Stimulated activated CD8-positive, alpha-beta memory T cell treated with anti-CD3 and anti-CD28 coated beads, Interleukin-4, amount 100 ng/mL, for 1 hour (primary cell): ENCODE data around the gene SLC22A14.
"Not testable (repeated sequence)": the region's sequence is repeated elsewhere in the genome, so short reads cannot be mapped to it uniquely, and the experiment has no call there.

ENCODE experiments used
- DNase-seq, 2 donors: peaks; one replicate each; pipeline ENCODE4 v3.0.0-alpha.2; 2020; ENCODE audit warnings: low read depth in 2 of 2, low spot score in 1 of 2

SLC22A14 gene

DNA sequence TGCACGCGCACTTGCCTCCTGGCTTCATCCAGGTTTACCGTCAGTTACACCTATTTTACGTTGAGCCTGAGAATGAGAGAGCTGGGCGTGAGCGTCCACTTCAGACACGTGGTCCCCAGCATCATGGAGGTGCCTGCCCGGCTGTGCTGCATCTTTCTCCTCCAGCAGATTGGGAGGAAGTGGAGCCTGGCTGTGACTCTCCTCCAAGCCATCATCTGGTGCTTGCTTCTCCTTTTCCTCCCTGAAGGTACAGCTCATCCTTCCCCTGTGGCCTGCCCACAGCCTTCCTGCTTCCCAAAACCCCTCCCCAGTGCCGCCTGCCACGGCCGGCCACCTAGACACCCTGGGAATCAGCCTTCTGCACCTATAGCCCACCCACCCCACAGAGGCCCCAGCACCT is 31.6 kb downstream of the SLC22A14 start:
- no peak for DNase-seq

DNA sequence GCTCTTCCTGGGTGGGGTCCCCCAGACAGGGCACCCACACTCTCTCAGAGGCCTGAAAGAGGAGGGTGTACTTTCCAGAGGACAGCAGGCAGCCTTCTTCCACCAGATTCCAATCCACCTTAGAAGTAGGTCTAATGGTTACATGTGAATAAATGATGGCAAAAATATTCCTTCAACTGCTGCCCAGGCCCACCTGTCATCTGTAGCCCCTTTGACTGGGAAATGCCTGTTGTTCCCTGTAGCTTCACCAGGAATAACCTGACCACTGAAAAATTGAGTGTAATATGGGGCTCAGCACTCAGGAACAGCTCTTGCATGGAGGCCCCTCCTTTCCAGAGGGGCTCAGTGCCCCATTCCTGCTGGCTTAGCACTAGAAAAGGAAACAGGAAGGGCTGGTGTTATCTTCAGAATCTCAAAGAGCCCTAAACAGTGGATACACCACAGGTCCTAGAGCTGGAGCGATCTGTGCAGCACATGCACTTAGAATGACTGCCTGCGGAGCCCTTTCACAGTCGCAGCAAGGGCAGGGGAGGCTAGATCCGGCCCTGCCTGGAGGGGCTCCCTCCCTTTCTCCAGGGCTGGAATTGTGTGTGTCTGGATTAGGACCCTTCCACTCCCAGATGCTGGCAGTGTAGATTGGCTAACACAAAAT is 32.1 kb downstream of the SLC22A14 start:
- no peak for DNase-seq

DNA sequence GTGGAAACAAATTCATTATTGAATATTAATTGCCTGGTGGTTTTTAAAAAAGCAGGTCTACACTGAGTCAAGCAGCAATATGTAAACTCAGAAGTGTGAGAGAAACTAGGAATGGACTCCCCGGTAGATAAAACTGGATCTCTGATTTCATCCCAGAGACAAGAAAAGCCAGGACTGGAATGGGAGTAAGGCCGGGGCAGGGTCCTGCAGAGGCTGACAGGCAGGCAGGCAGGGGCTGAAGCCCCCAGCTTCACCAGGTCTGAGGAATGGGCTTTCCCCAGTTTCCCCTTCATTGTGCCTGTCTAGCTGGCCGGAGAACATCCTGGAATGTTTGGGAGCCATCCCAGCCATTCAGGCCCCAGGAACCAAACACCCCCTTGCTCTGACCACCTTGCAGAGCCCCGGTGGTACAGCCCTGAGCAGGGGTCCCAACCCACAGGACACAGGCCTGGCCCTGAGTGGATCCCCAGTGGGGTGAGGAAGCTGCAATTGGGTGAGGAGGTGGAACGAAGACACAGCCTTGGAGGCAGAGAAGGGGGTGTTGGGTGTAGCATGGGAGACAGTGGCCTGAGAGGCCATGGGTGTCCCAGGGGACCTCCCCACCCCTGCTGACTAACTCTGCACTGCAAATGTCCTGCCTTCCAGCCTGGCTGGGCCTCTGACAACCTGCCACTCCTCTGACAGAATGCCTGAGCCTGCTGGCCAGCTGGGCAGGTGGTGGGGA is 32.8 kb downstream of the SLC22A14 start:
- DNase-seq: no peak

DNA sequence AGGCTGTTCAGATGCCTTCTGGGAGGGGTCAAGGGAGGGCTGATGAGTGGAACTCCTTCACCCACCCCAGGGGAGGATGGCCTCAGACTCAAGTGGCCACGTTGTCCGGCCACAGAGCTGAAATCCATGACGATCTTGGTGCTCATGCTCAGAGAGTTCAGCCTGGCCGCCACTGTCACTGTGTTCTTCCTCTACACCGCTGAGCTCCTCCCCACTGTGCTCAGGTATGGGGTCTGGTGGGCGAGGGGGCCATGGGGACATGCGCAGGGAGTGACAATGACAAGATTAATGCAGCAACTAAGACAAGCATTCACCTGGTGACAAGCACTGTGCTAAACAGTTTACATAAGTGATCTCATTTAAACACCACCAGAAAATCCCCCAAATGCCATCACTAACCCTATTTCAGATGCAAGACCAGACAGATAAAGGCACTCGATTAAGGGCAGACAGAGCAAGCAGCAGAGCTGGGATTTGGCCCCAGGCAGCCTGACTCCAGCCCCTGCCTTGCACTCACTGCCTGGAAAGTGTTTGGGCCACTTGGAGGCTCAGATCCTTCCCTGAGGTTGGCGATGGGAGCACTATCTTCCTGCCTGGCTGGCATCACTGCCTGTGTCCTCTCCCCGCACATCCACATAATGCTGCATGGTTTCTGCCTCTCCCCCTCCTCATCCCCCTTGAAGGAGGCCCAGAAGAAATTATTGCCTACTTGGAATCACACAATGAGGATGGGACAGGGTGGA is 33.6 kb downstream of the SLC22A14 start:
- DNase-seq: no peak

DNA sequence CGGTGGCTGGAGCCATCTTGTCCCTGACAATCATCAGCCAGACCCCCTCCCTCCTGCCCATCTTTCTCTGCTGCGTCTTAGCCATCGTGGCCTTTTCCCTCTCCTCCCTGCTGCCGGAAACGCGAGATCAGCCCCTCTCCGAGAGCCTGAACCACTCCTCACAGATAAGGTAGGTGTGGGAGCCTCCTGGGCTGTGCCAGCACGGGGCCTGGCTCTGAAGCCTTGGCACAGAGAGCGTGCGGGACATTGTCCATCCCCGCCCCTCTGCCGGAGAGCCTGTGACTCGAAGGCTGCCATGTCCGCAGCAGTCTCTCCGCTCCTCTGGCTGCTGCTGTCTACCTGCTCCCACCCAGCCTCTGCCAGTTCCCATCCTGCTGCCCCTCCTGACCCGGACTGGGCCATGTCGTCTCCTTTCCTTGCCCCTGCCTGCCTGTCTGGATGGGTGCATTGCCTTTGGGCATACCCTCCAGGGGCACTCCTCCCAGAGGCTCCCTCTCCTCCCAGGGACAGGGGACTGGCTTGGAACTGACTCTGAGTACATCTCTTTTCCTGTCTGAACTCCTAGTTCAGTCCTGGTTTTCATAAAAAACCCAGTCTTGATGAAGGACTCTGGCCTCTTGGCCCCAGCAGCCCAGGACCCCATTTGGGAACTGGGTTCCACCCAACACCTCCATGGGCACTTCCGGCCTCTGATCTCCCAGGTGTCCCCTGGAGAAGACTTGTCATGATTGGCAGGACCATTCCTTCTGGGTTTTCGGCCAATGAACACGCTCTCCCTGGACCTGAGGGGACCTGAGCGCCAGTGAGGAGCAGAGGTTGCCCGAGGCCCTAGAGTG is 34.5 kb downstream of the SLC22A14 start:
- no peak for DNase-seq

DNA sequence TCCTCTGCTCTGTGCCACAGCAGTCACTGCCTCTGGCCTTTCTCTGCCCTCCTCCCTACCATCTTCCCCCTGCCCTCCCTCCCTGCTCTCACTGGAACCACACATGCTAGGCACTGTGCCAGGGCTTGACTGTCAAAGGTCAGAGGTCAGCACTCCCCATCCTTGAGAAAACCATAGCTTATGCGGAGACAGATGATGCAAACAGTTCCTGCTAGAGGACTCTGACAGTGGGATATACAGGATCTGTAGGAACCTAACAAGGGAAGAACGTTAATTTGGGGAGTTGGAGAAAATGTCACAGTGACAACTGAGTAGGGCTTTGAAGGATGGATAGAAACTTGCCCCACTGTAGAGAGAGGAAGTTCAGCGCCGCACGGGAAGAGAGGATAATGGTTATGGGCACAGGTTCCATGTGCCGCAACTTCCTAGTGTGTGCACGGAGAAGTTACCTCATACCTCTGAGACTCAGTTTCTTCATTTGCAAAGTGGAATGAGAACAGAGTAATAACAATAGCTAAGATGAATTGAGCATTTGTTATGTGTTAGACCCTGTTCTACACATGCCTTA is 35.2 kb downstream of the SLC22A14 start:
- DNase-seq: no peak

DNA sequence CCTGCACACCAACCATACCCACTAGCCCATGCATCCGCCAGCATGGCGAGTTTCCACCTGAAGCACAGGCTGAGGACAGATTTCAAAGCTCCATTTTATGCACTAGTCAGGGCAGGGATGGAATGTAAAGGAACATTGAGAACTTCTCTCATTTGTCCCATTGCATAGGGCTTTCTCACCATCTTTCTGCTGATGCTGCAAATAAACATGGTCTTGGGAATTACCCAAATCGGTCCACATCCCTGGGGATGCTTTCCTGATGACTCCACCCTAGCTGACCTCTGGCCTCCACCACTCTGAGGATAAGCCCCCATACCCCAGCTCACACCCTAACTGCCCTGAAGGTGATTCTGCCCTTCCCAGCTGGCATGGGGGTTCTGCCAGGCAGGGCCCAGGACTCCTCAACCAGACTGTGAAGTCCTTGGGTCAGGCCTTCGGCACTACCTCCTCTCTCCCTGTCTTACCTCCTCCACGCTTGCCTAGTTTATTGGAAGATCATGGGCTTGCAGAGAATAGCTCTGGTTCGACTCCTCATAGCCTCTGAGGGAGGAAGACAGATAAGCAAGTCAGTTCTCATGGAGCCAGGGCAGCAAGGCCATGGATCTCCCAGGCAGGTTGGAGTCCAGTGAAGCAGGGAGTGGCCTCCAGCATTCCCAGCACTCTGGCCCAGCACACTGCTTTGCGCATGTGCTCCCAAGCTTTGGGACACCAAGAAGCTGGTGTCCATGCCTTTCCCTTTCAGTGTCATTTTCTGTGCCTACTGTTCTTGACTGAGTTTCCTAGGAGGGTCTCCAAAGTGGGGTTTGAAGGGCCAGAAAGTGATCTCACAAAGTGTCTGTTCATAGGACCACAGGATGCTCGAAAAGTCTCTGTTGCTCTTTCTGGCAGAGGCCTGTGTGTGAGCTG is 36.9 kb downstream of the SLC22A14 start:
- DNase-seq: no peak

DNA sequence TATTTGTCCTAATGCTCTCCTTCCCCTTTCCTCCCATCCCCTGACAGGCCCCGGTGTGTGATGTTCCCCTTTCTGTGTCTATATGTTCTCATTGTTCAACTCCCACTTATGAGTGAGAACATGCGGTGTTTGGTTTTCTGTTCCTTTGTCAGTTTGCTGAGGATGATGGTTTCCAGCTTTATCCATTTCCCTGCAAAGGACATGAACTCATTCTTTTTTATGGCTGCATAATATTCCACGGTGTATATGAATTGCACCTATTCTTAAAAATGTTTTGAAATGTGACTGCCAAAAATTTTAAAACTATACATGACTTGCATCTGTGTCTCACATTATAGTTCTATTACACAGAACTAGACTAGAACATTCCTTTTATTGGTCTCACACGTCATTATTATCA is 38.5 kb downstream of the SLC22A14 start:
- not testable (repeated sequence) for DNase-seq

DNA sequence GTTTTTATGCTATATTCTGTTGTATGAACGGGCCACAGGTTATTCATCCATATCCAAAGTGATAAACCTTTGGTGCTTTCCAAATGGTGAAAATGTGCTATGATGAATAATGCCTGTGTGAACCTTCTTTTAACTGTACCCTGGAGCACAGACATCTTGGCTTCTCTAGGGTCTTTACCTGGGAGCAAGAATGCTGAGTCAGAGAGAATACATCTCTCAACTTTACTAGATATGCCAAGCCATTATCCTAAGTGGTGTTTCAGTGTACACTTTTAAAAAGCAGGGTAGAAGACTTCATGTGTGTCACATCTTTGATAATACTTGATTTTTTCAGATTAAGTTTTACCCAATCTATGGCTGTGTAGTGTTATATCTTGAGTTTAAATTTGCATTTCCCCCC is 41.0 kb downstream of the SLC22A14 start:
- no peak for DNase-seq

DNA sequence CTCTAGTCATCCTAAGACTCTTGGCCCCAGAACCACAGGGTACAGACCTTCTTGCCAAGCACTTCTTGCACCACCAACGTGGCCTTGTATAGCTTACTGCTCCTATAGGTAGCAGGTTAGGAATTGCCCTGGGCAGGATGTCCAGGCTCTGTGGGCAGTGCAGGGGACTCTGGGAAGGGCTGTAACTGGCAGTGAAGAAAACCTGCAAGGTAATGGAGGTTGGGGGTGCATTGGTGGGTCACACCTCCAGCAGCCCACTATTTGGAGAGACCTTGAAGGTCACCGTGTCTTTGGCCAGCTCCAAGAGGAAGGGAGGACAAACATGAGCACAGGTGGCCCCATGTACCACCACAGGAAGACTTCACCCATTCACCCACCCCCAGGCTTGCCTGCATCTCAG is 43.2 kb downstream of the SLC22A14 start:
- no peak for DNase-seq

DNA sequence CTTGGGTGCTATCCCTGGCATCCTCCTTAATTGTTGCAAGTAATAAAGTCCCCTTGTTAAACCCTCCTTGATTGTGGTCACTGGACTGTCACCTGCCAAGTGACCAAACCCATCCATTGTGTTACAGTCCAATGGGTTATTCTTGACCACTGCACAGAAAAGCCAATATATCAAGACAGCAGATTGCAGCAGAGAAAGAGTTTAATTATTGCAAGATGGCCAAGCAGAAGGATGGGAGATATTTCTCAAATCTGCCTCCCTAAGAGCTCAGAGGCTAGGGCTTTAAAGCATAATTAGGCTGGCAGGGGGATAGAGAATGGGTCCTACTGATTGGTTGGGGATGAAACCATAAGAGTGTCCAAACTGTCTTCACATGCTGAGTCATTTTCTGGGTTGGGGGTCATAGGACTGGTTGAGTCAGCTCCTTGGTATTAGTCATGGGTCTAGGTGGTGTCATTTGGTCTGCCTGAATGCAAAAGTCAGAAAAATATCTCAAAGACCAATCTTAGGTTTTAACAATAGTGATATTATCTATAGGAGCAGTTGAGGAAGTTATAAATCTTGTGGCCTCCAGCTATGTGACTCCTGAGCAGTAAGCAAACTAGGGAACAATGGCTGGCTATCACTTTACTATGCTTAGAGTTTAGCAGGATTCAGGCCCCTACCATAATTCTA is 45.4 kb downstream of the SLC22A14 start:
- no peak for DNase-seq

DNA sequence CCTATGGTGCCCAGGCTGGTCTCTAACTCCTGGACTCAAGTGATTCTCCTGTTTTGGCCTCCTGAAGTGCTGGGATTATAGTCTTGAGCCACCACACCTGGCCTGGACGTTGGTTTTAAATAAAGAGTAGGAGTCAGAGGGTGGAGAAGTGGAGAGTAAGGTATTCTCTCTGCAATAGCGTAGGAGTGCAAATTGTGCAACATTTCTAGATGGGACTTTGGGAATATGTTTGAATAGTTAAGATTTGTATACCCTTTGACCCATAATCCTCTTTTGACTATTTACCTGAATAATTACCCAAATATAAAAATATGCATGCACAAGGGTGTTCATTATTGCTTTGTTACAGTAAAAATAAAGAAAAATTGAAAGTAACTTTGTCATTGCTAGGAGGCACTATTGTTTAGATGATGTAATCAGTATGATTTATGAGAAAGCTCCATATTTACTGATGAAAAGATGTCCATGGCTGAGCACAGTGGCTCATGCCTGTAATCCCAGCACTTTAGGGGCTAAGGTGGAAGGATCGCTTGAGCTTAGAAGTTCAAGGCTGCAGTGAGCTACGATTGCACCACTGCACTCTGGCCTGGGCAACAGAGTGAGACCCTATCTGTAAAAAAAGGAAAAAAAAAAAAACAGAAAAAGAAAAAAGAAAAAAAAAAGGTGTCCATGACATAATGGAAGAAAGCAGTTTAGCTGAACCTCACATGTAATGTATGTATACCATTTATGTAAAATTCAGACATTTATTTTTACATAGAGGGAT is 49.3 kb downstream of the SLC22A14 start:
- no peak for DNase-seq

DNA sequence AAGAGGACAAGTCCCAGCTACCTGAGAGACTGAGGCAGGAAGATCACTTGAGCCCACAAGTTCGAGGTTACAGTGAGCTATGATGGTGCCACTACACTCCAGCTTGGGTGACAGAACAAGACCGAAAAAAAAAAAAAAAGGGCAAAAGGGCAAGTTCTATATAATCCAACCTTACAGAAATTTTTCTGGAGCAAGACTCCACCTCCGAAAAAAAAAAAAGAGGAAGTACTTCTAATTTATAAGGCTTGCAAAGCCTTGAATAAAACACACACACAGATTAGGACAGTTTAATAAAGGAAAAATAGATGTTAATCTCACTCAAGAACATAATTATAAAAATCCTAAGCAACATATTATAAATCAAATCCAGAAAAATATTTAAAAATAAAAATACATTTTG is 50.1 kb downstream of the SLC22A14 start:
- DNase-seq: no peak

DNA sequence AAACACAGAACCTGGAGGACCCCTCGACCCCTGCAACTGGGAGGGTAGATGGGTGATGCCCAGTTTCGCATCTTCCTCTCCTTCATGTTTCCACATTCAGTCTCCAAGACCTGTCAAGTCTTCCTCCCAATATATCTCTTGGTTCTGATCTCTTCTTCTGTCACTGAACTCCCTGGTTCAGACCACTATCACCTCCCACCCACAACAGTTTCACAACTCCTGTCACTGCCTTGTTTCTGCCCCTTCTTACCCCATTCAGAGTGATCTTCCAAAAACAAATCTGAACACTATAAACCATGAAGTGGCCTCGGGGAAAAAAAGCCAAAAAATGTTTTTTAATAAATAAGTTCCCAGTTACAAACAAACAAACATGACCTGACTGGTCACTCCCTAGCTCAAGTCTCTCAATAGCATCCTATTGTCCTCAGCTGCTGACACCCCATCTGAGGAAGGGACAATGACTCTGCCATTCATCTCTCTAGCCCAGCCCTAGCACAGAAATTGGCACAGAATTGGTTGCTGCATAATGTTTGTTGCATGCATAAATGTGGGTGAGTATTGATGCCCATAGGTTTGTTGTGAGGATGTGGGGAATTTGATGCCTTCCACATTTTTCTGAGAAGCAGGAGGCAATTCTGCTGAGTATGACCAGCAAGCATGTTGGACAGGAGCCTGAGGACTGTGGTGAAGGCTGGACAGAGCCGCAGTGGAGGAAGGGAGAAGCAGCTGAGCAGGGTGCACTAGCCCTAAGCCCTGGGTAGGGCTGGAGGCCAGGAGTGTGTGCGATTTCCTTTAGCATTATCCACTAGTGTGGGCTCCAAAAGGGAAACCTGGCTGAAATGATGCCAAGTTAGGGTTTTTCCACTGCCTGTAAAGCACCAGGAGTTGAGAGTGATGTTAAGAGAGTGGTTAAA is 52.3 kb downstream of the SLC22A14 start:
- DNase-seq: no peak

DNA sequence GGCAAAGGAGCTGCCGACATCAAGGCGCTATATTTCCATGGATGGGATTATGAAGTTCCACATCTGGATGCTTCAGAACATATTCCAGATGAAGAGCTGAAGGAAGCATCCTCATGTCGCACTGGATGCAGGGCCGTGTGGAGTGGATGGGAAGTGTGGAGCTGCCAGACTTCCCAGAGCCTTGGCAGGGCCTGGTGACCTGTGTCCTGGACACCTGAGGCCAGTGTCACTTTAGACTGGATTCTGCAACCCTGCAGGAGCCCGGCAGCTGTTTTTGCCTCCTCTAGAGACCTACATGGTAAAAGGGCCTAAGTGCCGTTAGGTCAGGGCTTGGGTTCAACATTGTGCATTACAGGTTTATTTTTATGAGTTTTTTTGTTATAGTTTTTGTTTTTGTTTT is 53.2 kb downstream of the SLC22A14 start:
- no peak for DNase-seq

DNA sequence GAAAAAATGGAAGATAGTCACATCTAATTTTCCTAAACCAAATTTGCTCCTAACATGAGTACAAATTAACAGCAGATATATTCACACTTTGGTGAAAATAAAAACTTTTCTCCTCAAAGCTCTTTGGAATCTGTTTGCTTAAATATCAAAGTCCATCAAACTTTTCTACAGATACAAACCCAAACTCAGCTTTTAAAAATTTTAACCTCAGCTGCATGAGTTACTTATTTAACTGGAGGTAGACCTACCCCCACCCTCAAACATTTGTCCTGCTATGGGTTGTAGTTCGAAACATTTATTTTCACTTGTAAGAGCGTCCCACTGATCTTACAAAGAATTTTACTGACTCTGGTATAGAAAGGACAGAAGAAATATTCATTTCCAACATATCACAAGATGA is 55.6 kb downstream of the SLC22A14 start:
- DNase-seq: no peak

DNA sequence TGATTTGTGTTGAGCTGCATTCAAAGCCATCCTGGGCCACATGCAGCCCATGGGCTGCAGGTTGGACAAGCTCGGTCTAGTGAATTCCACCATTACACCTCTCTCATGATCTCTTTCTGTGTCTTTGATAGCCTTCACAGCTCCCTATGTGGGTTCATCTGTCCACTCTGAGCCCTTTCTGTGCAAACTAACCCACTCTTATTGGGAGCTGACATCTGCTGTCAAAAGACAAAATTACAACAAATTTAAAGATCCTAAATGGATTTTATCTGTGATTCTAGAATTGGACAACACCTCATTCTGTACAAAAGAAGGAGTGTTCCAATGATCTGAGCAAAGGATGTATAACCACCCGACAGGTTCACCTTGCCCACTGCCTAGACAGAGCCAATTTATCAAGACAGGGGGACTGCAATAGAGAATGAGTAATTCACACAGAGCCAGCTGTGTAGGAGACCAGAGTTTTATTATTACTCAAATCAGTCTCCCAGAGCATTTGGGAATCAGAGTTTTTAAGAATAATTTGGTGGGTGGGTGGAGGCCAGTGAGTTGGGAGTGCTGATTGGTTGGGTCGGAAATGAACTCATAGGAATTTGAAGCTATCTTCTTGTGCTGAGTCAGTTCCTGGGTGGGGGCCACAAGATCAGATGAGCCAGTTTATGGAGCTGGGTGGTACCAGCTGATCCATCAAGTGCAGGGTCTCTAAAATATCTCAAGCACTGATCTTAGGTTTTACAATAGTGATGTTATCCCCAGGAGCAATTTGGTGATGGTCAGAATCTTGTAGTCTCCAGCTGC is 61.9 kb downstream of the SLC22A14 start:
- DNase-seq: no peak
